Activated T-helper 9 cell treated with anti-CD3 and anti-CD28 coated beads, Interleukin-2, amount 50 U/mL, for 16 hours (primary cell): ENCODE measurements around the gene OR6V1.

ENCODE experiments used
- DNase-seq: peaks from one replicate; pipeline ENCODE4 v3.0.0-alpha.2; 2020; ENCODE audit warnings: low read depth

Gene OR6V1, protein sequence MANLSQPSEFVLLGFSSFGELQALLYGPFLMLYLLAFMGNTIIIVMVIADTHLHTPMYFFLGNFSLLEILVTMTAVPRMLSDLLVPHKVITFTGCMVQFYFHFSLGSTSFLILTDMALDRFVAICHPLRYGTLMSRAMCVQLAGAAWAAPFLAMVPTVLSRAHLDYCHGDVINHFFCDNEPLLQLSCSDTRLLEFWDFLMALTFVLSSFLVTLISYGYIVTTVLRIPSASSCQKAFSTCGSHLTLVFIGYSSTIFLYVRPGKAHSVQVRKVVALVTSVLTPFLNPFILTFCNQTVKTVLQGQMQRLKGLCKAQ

GRCh38 chr7:143052041-143052440 is at the start of gene OR6V1:
Gene OR6V1, plus strand, starts transcription at chr7:143052341. Its CDS starts 0 bp downstream, at chr7:143052341.
- DNase-seq: no peak

DNA sequence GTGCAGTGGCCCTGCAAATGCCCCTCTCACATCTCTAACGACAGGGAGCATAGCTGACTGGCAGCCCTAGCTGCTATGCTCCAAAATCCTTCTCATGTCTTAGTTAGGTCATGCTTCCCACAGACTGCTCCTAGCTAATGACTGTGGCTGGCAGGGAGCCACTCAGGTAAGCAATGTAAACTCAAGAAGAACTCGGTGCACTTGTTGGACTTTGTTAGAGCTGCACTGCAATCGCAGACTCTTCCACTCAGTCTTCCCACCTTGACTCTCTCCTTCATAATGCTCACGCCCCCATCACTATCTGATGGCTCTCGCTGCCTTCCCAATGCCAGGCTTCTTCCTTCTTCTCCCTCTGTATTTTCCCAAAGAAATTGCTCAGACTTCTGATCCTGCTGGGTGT is 49.2 kb upstream of the OR6V1 start:
- no peak for DNase-seq

- DNase-seq: no peak
These were observed 48.6 kb upstream of the OR6V1 start for GRCh38 chr7:143003393-143004051.

DNA sequence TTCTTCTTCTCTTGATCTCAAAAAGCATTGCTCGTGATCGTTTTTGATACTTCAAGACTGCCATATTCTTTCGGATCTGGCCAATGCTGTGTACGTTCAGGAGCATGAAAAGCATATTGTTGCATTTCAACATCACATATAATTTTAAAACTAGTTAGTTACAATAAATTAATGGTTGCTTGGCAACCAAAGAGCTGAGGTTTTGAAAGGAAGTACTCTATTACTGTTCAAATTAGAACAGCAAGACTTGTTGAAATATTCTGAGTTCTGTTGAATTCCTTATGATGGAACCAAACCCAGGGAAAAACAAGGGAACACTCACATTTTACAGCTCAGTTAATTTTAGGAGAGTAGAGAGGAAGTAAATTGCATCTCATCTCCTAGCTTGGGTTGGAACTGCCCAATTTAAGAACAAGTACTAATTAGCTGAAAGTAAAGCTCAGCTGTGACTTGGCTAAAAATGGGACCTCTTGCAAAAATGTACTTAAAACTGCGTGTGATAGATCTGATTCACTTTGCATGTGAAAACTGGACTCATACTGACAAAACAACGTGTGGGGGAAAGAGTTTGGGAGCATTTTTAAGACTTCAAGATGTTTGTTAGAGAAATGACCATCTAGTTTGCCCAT is 46.4 kb upstream of the OR6V1 start:
- no peak for DNase-seq

- DNase-seq: peak; percentile 71
These were observed 43.9 kb upstream of the OR6V1 start for GRCh38 chr7:143008007-143008901.

DNA sequence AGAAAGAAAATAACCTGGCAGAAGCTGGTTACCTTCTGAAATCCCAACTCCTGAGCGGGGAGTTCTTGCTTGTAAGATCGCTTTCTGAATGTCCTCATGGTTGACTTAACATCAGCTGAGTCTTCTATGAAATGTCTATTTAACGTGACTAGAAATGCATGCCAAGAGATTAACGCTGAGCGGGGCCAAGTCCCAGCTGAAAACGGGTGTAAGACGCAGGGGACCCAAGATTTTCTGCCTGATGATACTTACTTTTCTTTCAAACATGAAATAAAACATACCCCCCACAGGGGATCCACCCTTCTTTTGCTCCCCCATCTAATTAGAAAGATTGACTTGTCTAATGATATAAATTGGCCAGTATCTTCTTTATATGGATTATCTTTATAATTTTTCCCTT is 40.1 kb upstream of the OR6V1 start:
- no peak for DNase-seq

DNA sequence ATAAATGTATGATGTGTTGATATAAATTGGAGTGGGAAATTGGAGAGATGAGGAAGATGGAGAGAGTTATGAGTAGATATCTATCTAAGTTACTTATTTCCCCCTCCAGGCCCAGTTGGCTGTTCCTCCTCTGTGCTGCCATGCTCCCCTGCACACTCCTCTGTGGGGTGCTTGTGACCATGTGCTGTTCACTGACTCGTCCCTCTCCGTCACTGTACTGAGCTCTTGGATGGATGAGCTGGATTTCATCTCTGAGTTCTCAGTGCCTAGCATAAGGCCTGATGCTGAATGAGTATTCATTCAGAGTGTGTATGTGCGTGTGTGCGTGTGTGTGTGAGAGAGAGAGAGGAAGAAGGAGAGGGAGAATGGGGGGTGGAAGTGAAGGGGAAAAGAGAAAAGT is 39.7 kb upstream of the OR6V1 start:
- no peak for DNase-seq

DNA sequence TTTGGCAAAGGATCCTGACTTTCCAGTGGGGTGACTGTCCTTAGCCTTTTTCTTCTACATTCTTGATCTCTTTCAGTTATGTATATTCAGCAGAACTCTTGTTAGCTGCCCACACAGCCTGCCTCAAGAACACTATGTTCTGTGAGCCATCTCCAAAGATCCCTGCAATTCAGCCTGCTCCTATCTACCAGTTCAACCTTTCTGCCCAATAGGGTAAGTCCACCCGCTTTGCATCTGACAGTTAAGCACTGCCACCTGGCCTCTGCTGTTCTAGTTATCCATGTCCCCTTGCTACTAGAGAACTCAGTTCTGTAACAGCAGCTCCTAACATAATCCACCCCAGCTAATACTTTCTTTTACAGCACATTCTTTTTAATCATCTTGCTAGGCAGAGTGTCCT is 38.7 kb upstream of the OR6V1 start:
- DNase-seq: no peak

DNA sequence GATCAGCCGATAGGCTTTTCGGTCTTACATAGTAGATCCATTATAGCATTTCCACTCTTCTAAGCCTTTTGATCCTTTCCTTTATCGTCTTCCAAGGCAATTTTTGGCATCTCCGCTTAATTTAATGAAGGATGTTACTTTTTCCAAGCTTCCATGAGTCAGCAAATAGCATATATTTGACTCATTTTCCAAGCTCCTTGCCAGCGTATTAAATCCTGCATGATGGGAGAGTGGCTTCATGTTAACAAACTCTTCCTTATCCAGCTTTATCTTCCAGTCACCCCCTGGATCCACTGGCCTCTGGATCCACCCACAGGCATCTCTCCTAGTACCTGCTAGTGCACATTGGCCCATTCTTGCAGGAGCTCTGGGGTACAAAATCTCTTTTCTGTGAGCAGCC is 38.2 kb upstream of the OR6V1 start:
- no peak for DNase-seq

GRCh38 chr7:143015084-143015483 is 37.1 kb upstream of the OR6V1 start:
- DNase-seq: no peak

- no peak for DNase-seq
These were observed 36.1 kb upstream of the OR6V1 start for GRCh38 chr7:143015926-143016490.

DNA sequence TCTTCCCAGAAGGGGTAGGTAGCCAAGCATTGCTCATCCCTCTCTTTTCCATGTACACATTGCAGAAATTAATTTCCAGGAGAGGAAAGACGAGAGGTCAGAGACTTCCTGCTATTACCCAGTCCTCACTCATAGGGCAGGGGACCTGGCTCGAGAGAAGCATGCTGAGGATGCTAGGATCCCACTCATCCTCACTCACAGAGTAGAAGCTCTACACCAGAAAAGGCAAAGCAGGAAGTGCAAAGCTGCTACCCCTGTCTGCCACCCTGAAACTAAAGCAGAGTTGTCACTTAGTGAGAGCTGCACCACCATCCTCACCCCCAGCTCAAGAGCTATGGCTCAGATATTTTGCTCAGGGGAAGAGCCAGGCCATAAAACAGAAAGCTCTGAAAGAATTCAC is 35.1 kb upstream of the OR6V1 start:
- DNase-seq: no peak

- DNase-seq: no peak
These were observed 33.2 kb upstream of the OR6V1 start for GRCh38 chr7:143018931-143019330.

- DNase-seq: no peak
These were observed 29.1 kb upstream of the OR6V1 start for GRCh38 chr7:143023047-143023446.

DNA sequence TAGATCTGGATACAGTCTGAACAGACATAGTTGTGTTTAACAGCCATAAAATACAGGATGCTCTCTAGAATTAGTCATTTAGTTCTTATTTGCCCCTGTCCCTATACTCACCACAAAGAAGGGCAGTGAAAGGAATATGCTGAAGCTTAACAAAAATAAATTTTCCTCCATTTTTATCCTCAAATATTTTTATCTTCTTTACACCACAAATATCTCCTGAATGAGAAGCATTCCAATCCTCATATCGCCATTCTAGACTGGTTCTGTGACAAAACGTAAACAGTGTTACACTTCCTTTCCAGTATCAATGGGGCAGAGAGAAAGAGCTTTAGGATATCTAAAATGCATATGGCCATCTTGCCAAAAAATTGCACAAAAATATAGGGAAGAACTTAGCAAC is 26.8 kb upstream of the OR6V1 start:
- DNase-seq: no peak

DNA sequence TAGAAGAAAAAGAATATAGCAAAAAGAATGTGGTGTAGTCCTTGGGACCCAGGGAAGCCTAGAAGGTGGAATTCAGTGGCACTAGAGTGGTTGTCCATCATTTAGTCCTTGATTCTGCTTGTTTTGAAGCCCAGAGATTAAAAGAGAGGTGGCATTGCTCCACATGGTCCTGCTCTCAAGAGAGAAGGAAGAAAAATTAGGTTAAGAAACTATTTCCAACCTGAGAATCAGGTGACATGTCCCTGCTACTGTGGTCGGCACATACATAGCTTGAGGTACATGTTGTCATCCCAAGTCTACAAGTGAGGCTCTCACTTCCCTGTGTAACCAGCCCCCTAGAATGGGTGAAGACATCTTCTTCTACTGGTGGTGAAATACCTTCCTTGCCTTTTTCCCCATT is 25.1 kb upstream of the OR6V1 start, which contains the start of gene OR9A2:
Gene OR9A2, minus strand, starts transcription at position 101 of the 400 bp plus-strand sequence. Its CDS starts 0 bp downstream, at position 101.
- no peak for DNase-seq

- no peak for DNase-seq
These were observed 24.5 kb upstream of the OR6V1 start for GRCh38 chr7:143027683-143028082.

DNA sequence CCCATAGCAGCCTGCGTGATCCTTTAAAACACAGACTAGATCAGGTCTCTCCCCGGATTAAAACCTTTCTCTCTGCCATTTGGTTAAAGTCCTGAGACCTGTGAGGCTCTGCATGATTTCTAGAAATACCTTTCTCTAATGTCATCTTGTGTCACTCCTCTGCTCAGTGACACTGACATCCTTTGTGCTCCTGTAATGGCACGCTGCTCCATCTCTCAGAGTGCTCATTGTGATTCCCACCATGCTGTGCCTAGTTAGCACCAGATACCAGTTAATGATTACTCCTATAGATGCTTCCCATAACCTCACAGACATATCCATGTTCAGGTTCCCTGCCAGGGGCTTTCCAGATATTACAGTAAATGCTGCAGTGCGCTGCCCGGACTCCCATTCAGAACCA is 13.5 kb upstream of the OR6V1 start:
- DNase-seq: no peak

DNA sequence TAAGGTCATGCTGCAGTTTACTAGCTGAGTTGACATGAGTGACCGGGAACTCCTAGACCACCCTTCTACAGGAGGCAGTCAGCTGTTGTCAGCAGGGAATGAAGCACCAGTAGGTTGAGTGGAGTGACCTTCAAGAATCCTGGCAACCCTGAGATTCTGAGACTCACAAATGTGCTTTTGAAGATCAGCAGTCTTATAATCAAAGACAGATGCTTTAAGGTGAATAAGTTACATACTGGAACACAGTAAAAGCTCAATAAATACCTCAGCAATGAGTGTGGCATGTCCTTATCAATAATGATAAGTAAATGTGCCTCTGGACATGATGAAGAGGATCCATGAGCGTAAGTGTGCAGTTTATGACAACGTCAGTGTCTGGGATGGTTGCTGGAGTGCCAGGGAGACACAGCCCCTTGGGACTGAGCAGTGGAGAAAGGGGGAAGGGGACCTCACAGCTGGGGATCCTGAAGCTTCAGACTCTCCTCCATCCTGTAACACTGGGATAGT is 11.9 kb upstream of the OR6V1 start:
- DNase-seq: no peak

DNA sequence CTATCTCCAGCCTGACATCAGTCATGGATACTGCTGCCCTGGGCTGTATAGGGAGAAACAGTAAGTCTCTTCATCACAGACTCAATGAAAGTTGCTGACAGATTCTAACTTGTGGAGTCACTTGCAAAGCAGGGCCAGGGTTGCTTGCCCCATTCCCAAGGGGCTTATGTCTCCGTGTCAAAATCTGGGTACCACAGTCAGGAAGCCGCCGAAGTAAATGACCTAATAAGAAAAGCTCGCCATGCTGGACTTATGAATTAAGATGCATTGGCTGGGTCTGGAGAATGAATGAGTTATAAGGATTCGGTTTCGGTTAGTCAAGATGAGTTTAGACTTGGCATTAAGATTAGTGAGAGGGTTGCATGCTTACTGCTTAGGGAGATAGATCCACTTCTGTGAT is 10.8 kb upstream of the OR6V1 start:
- no peak for DNase-seq

DNA sequence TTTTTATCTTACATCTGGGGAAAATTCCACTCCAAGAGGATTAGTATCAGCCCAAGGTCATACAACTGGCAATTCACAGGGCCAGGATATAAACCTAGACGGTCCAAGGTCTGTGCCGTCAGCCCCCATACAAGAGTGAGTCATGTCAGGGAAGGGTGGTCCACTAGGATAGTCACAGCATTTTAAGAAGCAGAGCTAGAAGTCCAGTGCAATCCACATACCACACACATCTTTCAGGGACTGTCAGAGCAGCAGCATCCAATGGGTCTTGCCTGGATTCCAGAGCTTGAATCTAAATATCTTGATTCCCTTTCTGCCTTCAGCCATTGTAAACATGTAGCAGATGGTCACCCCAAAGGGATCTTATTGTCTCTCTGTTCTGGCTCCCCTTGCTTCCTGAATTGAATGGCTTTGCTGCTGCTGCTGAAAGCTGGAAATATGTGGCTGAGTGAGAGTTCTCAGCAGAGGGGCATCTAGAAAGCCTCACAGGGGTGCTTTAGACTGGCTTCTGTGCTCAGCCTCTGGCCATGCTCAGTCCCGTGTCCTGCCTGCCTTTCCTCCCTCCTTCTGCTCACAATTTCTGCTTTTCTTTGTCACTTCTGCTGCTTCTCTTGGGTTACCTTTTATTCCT is 9.9 kb upstream of the OR6V1 start:
- DNase-seq: no peak
